Caco-2 (cell line): ENCODE results near the gene SIRT3. TPM values are rescaled to one million over a fixed set of nuclear protein-coding genes. Genes with fewer than 3 reads are reported as not detected.

Experiments used
- BruUV-seq: library from RNA; stranded (reverse); fragments of 400-500 nt; replicated peaks from 2 replicates; lab custom pipeline; 2021; lab: Mats Ljungman, UMichigan
- CTCF ChIA-PET: fragments of 300-600 bp; sonication (Branson Sonifier 250); formaldehyde crosslinking; loops from one replicate; lab custom pipeline; 2022; ENCODE audit warnings: antibody characterized with exemption; lab: Charles Lee
- POLR2A ChIA-PET: fragments of 300-600 bp; sonication (Branson Sonifier 250); formaldehyde crosslinking; loops from one replicate; lab custom pipeline; 2022; ENCODE audit warnings: antibody characterized with exemption; lab: Charles Lee
- DNase-seq, 2 experiments: peaks; one replicate each; pipeline versions ENCODE4 v3.0.0 to v3.0.0-alpha.2; 2020 to 2022
- H3K27me3 ChIP-seq: replicated peaks from 2 replicates; pipeline ENCODE4 v1.6.0; 2011; ENCODE audit warnings: low read length; ENCODE audit not compliant: control insufficient read depth, insufficient read depth
- H3K36me3 ChIP-seq: 2 replicates; pipeline ENCODE4 v1.5.1; 2011; ENCODE audit warnings: low read length; ENCODE audit not compliant: control insufficient read depth, insufficient read depth
- H3K4me1 ChIP-seq: fragments of 250-450 bp; sonication (Bioruptor Pico); 2 replicates; pipeline ENCODE4 v1.5.1; 2020; ENCODE audit warnings: mild to moderate bottlenecking
- H3K4me3 ChIP-seq: 2 replicates; pipeline ENCODE4 v1.5.1; 2011; ENCODE audit warnings: low read depth, mild to moderate bottlenecking, control low read depth, low read length
- H3K9me3 ChIP-seq: fragments of 250-450 bp; sonication (Bioruptor Pico); 2 replicates; pipeline ENCODE4 v1.5.1; 2020; ENCODE audit warnings: mild to moderate bottlenecking, moderate library complexity
- H3K27ac Mint-ChIP-seq: one replicate; pipeline ENCODE4 v1.8.0; 2022; ENCODE audit warnings: mixed read lengths; ENCODE audit not compliant: unreplicated experiment
- H3K27me3 Mint-ChIP-seq: one replicate; pipeline ENCODE4 v1.8.0; 2022; ENCODE audit warnings: mixed read lengths; ENCODE audit not compliant: insufficient read depth, unreplicated experiment
- H3K36me3 Mint-ChIP-seq: one replicate; pipeline ENCODE4 v1.8.0; 2022; ENCODE audit warnings: mild to moderate bottlenecking, mixed read lengths; ENCODE audit not compliant: insufficient read depth, unreplicated experiment
- H3K4me1 Mint-ChIP-seq: one replicate; pipeline ENCODE4 v1.8.0; 2022; ENCODE audit warnings: low read depth, mixed read lengths; ENCODE audit not compliant: unreplicated experiment
- H3K4me3 Mint-ChIP-seq: one replicate; pipeline ENCODE4 v1.8.0; 2022; ENCODE audit warnings: mild to moderate bottlenecking, moderate library complexity, mixed read lengths; ENCODE audit not compliant: unreplicated experiment
- H3K9me3 Mint-ChIP-seq: one replicate; pipeline ENCODE4 v1.8.0; 2022; ENCODE audit warnings: mixed read lengths; ENCODE audit not compliant: unreplicated experiment
- intact Hi-C: fragments of 100-400 bp; cut with micrococcal nuclease; formaldehyde crosslinking; loops from one replicate; pipeline ENCODE4 v1.10.0; 2022; ENCODE audit not compliant: unreplicated experiment
- total RNA-seq: library from RNA; stranded (reverse); gene quantifications from 2 replicates; pipeline ENCODE4 v1.2.3, GENCODE V29; 2022
- TF ChIP-seq, protein P1 (sequence below), 2 experiments: fragments of 200-600 bp in 1 of 2; IDR thresholded peaks; 1 replicate in 1 of 2; 2 replicates in 1 of 2; pipeline versions ENCODE4 v1.5.1 to v1.8.0; 2011 to 2022; ENCODE audit warnings: antibody characterized with exemption in 1 of 2, control low read depth in 1 of 2, inconsistent platforms in 1 of 2, low read depth in 1 of 2, low read length in 1 of 2, mild to moderate bottlenecking in 1 of 2, moderate library complexity in 1 of 2; ENCODE audit not compliant: insufficient read depth in 1 of 2, severe bottlenecking in 1 of 2, unreplicated experiment in 1 of 2

The SIRT3 gene
- total RNA-seq, 1 experiment from 2014 or later = 24.6 TPM

DNA sequence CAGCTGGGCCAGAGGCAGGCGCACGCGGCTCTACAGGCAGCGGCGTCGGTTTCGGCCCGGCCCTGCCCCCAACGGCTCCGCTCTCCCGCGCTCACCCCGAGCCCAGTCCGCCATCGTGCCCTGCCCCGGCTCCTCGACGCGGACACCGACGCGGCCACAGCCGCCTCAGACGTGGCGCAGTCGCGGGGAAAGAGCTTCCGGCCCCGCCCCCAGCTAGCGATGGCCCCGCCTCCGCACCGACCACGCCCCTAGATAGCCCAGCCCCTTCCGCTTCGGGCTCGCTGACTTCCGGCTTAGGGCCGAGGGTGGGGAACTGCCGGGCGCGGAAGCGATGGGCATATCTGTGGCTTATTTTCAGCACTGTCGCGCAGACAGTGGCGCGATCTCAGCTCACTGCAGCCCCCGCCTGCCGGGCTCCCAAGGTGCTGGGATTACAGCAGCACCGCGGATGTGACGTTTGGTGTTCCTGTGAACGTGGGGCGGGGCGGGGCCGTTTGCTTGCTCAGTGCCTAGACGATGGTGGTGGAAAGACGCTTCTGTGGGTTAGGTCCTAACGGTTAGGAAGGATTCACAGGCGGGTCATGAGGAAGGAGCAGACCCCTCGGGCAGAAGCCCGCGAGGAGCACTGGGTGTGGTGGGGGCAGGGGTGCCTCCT is 28.8 kb downstream of the SIRT3 start, which contains the start of the genes BET1L and RIC8A:
TSS of gene BET1L (minus strand) at position 192 of the 655 bp plus-strand sequence. CDS start at position 114, 78 bp downstream.
TSS of gene RIC8A (plus strand) at position 501 of the 655 bp plus-strand sequence. CDS start 1,147 bp downstream, outside the sequence.
- H3K9me3 ChIP-seq = no peaks in the 10 kb centered on the region
- H3K4me1 ChIP-seq = peaks cover 20% of the 10 kb centered on the region
- peak within 1 kb of the TSS; percentile 73 for H3K4me3 ChIP-seq
- intact Hi-C loops = loop anchor here (5.0 kb wide), 1 partner anchor 240 kb away; no protein-coding TSS in a partner anchor
- POLR2A ChIA-PET = interaction anchor here (0.5 to 1.7 kb wide), 24 partner anchors 9 to 369 kb away, joined by 3 to 24 read pairs (median 5); partner anchors contain the start of genes PHRF1, PKP3, PSMD13 and PTDSS2
- Mint-ChIP-seq H3K9me3 (no peaks in the 10 kb centered on the region), H3K36me3 (peaks cover 64% of the 10 kb centered on the region), H3K4me3 (peak within 1 kb of the TSS; percentile 92), H3K27me3 (no peaks in the 10 kb centered on the region), H3K4me1 (peaks cover 6% of the 10 kb centered on the region), H3K27ac (peak within 1 kb of the TSS; percentile 99)
- no peaks in the 10 kb centered on the region for H3K27me3 ChIP-seq
- DNase-seq = peak; percentile 98
- TF ChIP-seq, protein P1, sequence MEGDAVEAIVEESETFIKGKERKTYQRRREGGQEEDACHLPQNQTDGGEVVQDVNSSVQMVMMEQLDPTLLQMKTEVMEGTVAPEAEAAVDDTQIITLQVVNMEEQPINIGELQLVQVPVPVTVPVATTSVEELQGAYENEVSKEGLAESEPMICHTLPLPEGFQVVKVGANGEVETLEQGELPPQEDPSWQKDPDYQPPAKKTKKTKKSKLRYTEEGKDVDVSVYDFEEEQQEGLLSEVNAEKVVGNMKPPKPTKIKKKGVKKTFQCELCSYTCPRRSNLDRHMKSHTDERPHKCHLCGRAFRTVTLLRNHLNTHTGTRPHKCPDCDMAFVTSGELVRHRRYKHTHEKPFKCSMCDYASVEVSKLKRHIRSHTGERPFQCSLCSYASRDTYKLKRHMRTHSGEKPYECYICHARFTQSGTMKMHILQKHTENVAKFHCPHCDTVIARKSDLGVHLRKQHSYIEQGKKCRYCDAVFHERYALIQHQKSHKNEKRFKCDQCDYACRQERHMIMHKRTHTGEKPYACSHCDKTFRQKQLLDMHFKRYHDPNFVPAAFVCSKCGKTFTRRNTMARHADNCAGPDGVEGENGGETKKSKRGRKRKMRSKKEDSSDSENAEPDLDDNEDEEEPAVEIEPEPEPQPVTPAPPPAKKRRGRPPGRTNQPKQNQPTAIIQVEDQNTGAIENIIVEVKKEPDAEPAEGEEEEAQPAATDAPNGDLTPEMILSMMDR (IDR thresholded peaks at IDR 0.05; ENCODE audit: insufficient read depth in 1 of 2, low read depth in 1 of 2, low read length in 1 of 2, severe bottlenecking in 1 of 2, unreplicated experiment in 1 of 2) = no peak
- BruUV-seq = no TSS peak
- H3K36me3 ChIP-seq = peaks cover 6% of the 10 kb centered on the region
- CTCF ChIA-PET = interaction anchor here (0.6 to 1.9 kb wide), 11 partner anchors 9 to 299 kb away, joined by 3 to 20 read pairs (median 4); partner anchors contain the start of genes PTDSS2 and RNH1

DNA sequence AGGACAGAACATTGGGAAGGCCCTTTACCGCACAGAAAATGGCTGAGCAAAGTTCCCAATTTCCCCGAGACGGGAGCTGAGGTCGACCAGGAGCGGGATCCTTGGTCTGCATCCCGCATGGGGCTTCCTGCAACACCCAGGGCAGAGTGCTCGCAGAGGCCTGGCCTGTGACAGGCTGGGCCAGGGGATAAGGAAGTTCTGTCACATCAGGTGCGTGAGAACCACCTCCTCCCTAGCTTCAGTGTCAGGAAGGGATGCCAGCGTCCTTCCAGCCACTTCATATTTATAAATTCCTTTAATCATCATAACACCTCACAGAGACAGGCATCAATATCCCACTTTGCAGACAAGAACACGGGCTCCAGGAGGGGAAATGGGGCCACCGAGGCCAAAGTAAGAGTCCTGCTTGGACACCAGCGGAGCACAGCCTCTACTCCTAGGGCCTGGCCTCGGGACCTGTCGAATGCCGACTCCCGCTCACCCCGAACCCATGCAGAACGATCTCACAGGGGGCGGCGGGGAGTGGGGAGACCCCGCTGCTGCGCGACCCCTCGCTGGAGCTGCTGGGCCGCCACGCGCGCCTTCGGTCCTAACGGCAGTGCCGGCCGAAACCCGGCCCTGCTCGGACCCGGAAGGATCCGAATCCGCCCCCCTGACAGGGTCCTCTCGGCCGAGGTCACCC is 29.5 kb downstream of the SIRT3 start:
- no peaks in the 10 kb centered on the region for H3K9me3 Mint-ChIP-seq
- peak overlapping the region; percentile 99 for H3K27ac Mint-ChIP-seq
- H3K4me1 Mint-ChIP-seq = peaks cover 6% of the 10 kb centered on the region
- Histone ChIP-seq H3K9me3 (no peaks in the 10 kb centered on the region), H3K4me3 (peak overlapping the region; percentile 73), H3K27me3 (no peaks in the 10 kb centered on the region), H3K36me3 (peaks cover 6% of the 10 kb centered on the region), H3K4me1 (peaks cover 20% of the 10 kb centered on the region)
- peak overlapping the region; percentile 92 for H3K4me3 Mint-ChIP-seq
- TF ChIP-seq, protein P1 (IDR thresholded peaks at IDR 0.05; ENCODE audit: insufficient read depth in 1 of 2, low read depth in 1 of 2, low read length in 1 of 2, severe bottlenecking in 1 of 2, unreplicated experiment in 1 of 2) = no peak
- H3K36me3 Mint-ChIP-seq = peaks cover 57% of the 10 kb centered on the region
- CTCF ChIA-PET = interaction anchor here (0.6 to 1.9 kb wide), 9 partner anchors 9 to 300 kb away, joined by 3 to 20 read pairs (median 4); partner anchors contain the start of genes PTDSS2 and RNH1
- intact Hi-C loops = loop anchor here (5.0 kb wide), 1 partner anchor 241 kb away; no protein-coding TSS in a partner anchor
- POLR2A ChIA-PET = interaction anchor here (0.5 to 1.7 kb wide), 19 partner anchors 9 to 369 kb away, joined by 3 to 24 read pairs (median 6); partner anchors contain the start of genes PHRF1, PKP3, PSMD13 and PTDSS2
- H3K27me3 Mint-ChIP-seq = no peaks in the 10 kb centered on the region
- BruUV-seq = TSS peak; percentile 17
- DNase-seq = no peak

DNA sequence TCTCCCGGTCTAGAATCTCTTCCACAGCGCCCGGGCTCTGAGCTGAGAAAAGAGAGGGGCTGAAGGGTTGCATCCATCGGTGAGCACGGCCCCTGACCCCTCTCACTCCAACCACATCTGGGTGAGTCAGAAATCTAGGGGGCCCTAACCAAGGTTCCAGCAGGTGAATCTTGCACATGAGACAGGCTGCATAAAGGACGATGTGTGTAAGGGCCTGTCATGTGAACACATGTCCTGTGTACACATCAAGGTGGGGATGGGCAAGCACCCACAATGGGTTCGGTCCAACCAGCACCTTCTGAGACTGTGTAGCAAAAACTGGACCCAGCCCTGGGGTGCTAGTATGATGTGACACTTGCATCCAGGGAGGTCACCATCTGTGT is 30.1 kb downstream of the SIRT3 start:
- BruUV-seq = no TSS peak
- TF ChIP-seq, protein P1 (IDR thresholded peaks at IDR 0.05; ENCODE audit: insufficient read depth in 1 of 2, low read depth in 1 of 2, low read length in 1 of 2, severe bottlenecking in 1 of 2, unreplicated experiment in 1 of 2) = no peak
- Mint-ChIP-seq H3K4me3 (peak overlapping the region; percentile 92), H3K9me3 (no peaks in the 10 kb centered on the region), H3K4me1 (peaks cover 6% of the 10 kb centered on the region), H3K27me3 (no peaks in the 10 kb centered on the region), H3K27ac (peak overlapping the region; percentile 99), H3K36me3 (peaks cover 50% of the 10 kb centered on the region)
- DNase-seq = no peak
- intact Hi-C loops = loop anchor here (5.0 kb wide), 1 partner anchor 241 kb away; no protein-coding TSS in a partner anchor
- Histone ChIP-seq H3K27me3 (no peaks in the 10 kb centered on the region), H3K4me3 (peak overlapping the region; percentile 73), H3K36me3 (peaks cover 6% of the 10 kb centered on the region), H3K9me3 (no peaks in the 10 kb centered on the region), H3K4me1 (peaks cover 20% of the 10 kb centered on the region)
- ChIA-PET CTCF (no interaction called here), POLR2A (interaction anchor here (1.6 kb wide), 1 partner anchor 10 kb away, joined by 24 read pairs; no protein-coding TSS in a partner anchor)
